GM12801 (cell line): ENCODE results near the gene MBOAT2.

Experiments used
- TF ChIP-seq, protein P1 (sequence below): IDR thresholded peaks from one replicate; pipeline ENCODE4 v1.5.1; 2011; ENCODE audit warnings: control low read depth; ENCODE audit not compliant: insufficient read length; ENCODE audit errors: extremely low read depth

MBOAT2 gene

GRCh38 chr2:9002637-9003365 is 683 bp downstream of the MBOAT2 start:
- TF ChIP-seq, protein P1, sequence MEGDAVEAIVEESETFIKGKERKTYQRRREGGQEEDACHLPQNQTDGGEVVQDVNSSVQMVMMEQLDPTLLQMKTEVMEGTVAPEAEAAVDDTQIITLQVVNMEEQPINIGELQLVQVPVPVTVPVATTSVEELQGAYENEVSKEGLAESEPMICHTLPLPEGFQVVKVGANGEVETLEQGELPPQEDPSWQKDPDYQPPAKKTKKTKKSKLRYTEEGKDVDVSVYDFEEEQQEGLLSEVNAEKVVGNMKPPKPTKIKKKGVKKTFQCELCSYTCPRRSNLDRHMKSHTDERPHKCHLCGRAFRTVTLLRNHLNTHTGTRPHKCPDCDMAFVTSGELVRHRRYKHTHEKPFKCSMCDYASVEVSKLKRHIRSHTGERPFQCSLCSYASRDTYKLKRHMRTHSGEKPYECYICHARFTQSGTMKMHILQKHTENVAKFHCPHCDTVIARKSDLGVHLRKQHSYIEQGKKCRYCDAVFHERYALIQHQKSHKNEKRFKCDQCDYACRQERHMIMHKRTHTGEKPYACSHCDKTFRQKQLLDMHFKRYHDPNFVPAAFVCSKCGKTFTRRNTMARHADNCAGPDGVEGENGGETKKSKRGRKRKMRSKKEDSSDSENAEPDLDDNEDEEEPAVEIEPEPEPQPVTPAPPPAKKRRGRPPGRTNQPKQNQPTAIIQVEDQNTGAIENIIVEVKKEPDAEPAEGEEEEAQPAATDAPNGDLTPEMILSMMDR = no peak

GRCh38 chr2:9002313-9002636 is 1.2 kb downstream of the MBOAT2 start:
- TF ChIP-seq, protein P1 = no peak

- TF ChIP-seq, protein P1 = no peak
Observed at GRCh38 chr2:9001778-9002177, 1.7 kb downstream of the MBOAT2 start.

GRCh38 chr2:9001229-9001628 is 2.3 kb downstream of the MBOAT2 start:
- TF ChIP-seq, protein P1 = no peak

DNA sequence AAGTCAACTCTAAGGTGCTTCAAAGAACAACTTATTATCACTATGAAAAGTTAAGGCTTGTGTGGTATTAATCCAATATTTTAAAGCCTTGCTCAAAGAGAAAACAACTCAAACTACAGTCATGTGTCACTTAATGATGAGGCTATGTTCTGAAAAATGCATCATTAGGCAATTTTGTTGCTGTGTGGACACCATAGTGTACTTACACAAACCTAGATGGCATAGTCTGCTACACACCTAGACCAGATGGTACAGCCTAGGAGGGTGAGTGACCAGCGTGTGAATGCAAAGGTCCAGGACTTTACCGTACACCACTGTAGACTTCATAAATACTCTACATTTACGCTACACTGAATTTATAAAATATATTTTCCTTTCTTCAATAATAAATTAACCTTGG is 3.0 kb downstream of the MBOAT2 start:
- TF ChIP-seq, protein P1 = no peak

DNA sequence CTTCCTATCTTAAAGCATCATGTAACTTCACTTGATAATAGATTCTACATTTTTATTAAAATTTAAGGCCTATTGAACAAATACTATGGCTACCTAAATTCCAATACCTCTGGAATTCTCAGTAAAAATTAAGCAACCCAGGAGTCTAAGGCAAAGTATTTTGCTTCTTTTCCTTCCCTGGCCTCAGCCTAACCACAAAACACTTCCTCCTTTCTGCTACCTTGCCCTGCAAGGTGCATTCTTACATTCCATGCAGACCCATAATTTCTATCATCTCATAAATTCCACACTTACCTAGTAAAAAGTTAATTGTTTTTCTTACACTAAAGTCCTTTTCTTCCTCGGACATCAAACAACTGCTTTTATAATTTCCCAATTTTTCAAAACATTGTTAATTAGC is 3.7 kb downstream of the MBOAT2 start:
- TF ChIP-seq, protein P1 = no peak

GRCh38 chr2:8999102-8999446 is 4.4 kb downstream of the MBOAT2 start:
- TF ChIP-seq, protein P1 = no peak
